Astrocyte (in vitro differentiated cells and primary cell): ENCODE data around the gene BRINP2. TPM values are rescaled to one million over a fixed set of nuclear protein-coding genes. Genes with fewer than 3 reads are reported as not detected.

ENCODE experiments used
- DNase-seq: peaks from one replicate; pipeline ENCODE4 v3.0.0-alpha.2; 2010; ENCODE audit warnings: low read depth
- FAIRE-seq: peaks from 2 replicates; lab custom pipeline; 2011; peaks lifted over from hg19 to GRCh38; lab: Jason Lieb, UNC
- H2AFZ ChIP-seq: 2 replicates; pipeline ENCODE4 v1.6.0; 2012; ENCODE audit warnings: low read depth, low read length, inconsistent platforms
- H3K27ac ChIP-seq: 2 replicates; pipeline ENCODE4 v1.5.1; 2011; ENCODE audit warnings: low read depth, low read length, inconsistent platforms
- H3K27me3 ChIP-seq: 2 replicates; pipeline ENCODE4 v1.6.0; 2011; ENCODE audit warnings: low read length, inconsistent platforms; ENCODE audit not compliant: insufficient read depth
- H3K36me3 ChIP-seq: 2 replicates; pipeline ENCODE4 v1.5.1; 2011; ENCODE audit warnings: low read length, inconsistent platforms; ENCODE audit not compliant: insufficient read depth
- H3K4me1 ChIP-seq: 2 replicates; pipeline ENCODE4 v1.5.1; 2011; ENCODE audit warnings: low read length, inconsistent platforms; ENCODE audit not compliant: insufficient read depth
- H3K4me2 ChIP-seq: 2 replicates; pipeline ENCODE4 v1.6.0; 2012; ENCODE audit warnings: low read length, inconsistent platforms
- H3K4me3 ChIP-seq: 2 replicates; pipeline ENCODE4 v1.5.1; 2011; ENCODE audit warnings: low read depth, mild to moderate bottlenecking, low read length, inconsistent platforms; ENCODE audit not compliant: insufficient read depth
- H3K79me2 ChIP-seq: 2 replicates; pipeline ENCODE4 v1.6.0; 2012; ENCODE audit warnings: mild to moderate bottlenecking, low read length, inconsistent platforms; ENCODE audit not compliant: insufficient read depth
- H3K9ac ChIP-seq: 2 replicates; pipeline ENCODE4 v1.6.0; 2012; ENCODE audit warnings: mild to moderate bottlenecking, low read length, inconsistent platforms
- H3K9me3 ChIP-seq: 2 replicates; pipeline ENCODE4 v1.5.1; 2012; ENCODE audit warnings: low read depth, mild to moderate bottlenecking, low read length, inconsistent platforms; ENCODE audit not compliant: insufficient read depth
- H4K20me1 ChIP-seq: 2 replicates; pipeline ENCODE4 v1.6.0; 2012; ENCODE audit warnings: low read length, inconsistent platforms; ENCODE audit not compliant: insufficient read depth
- H3K27ac Mint-ChIP-seq: one replicate; pipeline ENCODE4 v1.8.0; 2021; ENCODE audit warnings: mild to moderate bottlenecking, mixed read lengths; ENCODE audit not compliant: unreplicated experiment
- H3K27me3 Mint-ChIP-seq: one replicate; pipeline ENCODE4 v1.8.0; 2021; ENCODE audit warnings: low read depth, mixed read lengths; ENCODE audit not compliant: unreplicated experiment
- H3K36me3 Mint-ChIP-seq: one replicate; pipeline ENCODE4 v1.8.0; 2021; ENCODE audit warnings: low read depth, mixed read lengths; ENCODE audit not compliant: unreplicated experiment
- H3K4me1 Mint-ChIP-seq: one replicate; pipeline ENCODE4 v1.8.0; 2021; ENCODE audit warnings: low read depth, mixed read lengths; ENCODE audit not compliant: unreplicated experiment
- H3K4me3 Mint-ChIP-seq: one replicate; pipeline ENCODE4 v1.8.0; 2021; ENCODE audit warnings: mild to moderate bottlenecking, moderate library complexity, mixed read lengths; ENCODE audit not compliant: unreplicated experiment
- H3K9me3 Mint-ChIP-seq: one replicate; pipeline ENCODE4 v1.8.0; 2021; ENCODE audit warnings: mild to moderate bottlenecking, mixed read lengths; ENCODE audit not compliant: unreplicated experiment
- CTCF ChIP-seq: IDR thresholded peaks from 2 replicates; pipeline ENCODE4 v1.5.1; 2011; ENCODE audit warnings: low read depth, mild to moderate bottlenecking, inconsistent platforms, low read length, moderate library complexity; ENCODE audit not compliant: insufficient read depth
- EZH2 ChIP-seq: IDR thresholded peaks from 2 replicates; pipeline ENCODE4 v1.6.1; 2012; ENCODE audit warnings: mild to moderate bottlenecking, low read length, inconsistent platforms; ENCODE audit not compliant: insufficient read depth
- total RNA-seq: library from RNA; stranded (reverse); gene quantifications from 2 replicates; pipeline ENCODE4 v1.2.1, GENCODE V29; 2021

The BRINP2 gene
- total RNA-seq, 1 donor from 2014 or later = not detected

GRCh38 chr1:177328251-177328650 is 157.5 kb downstream of the BRINP2 start:
- FAIRE-seq (no peak), DNase-seq (no peak)
- no peaks in the 10 kb centered on the region for H3K9me3 ChIP-seq
- no peak overlapping the region for H3K9ac ChIP-seq
- no peak for TF ChIP-seq CTCF
- TF ChIP-seq EZH2 = no peak
- Mint-ChIP-seq H3K27me3 (peaks cover 3% of the 10 kb centered on the region), H3K36me3 (no peaks in the 10 kb centered on the region), H3K9me3 (no peaks in the 10 kb centered on the region), H3K27ac (no peak overlapping the region), H3K4me3 (no peak overlapping the region), H3K4me1 (peaks cover 6% of the 10 kb centered on the region)
- no peak overlapping the region for H3K4me2 ChIP-seq
- no peak overlapping the region for H2AFZ ChIP-seq
- H3K36me3 ChIP-seq = no peaks in the 10 kb centered on the region
- H3K4me3 ChIP-seq = no peak overlapping the region
- H4K20me1 ChIP-seq = no peaks in the 10 kb centered on the region
- H3K27me3 ChIP-seq = no peaks in the 10 kb centered on the region
- no peaks in the 10 kb centered on the region for H3K4me1 ChIP-seq
- H3K79me2 ChIP-seq = no peaks in the 10 kb centered on the region
- no peak overlapping the region for H3K27ac ChIP-seq

- Histone ChIP-seq H3K9me3 (no peaks in the 10 kb centered on the region), H3K27me3 (no peaks in the 10 kb centered on the region), H3K27ac (no peak overlapping the region), H4K20me1 (no peaks in the 10 kb centered on the region), H3K4me1 (no peaks in the 10 kb centered on the region), H3K79me2 (no peaks in the 10 kb centered on the region), H3K4me2 (no peak overlapping the region), H3K36me3 (no peaks in the 10 kb centered on the region), H3K9ac (no peak overlapping the region), H3K4me3 (no peak overlapping the region), H2AFZ (no peak overlapping the region)
- Mint-ChIP-seq H3K27ac (no peak overlapping the region), H3K36me3 (no peaks in the 10 kb centered on the region), H3K27me3 (no peaks in the 10 kb centered on the region), H3K4me1 (peaks cover 15% of the 10 kb centered on the region), H3K9me3 (no peaks in the 10 kb centered on the region), H3K4me3 (no peak overlapping the region)
- FAIRE-seq (no peak), DNase-seq (no peak)
- TF ChIP-seq CTCF (no peak), EZH2 (no peak)
Observed at GRCh38 chr1:177329871-177330270, 159.1 kb downstream of the BRINP2 start.

Other genes with a start within 250 kb of the BRINP2 start
- 0.41 and 0.50 TPM in 2 replicates for gene ASTN1, start 6.2 kb upstream of the BRINP2 start, total RNA-seq